ENCODE data around the gene ACO2.
"Not testable (repeated sequence)": the region's sequence is repeated elsewhere in the genome, so short reads cannot be mapped to it uniquely, and the experiment has no call there.

Gene ACO2

GRCh38 chr22:41558241-41558630 is 89.3 kb downstream of the ACO2 start:
- H2BK12ac ChIP-seq (ENCODE audit: low read length); H3K4me3 ChIP-seq (ENCODE audit: low read depth, low read length); H3K4ac ChIP-seq (ENCODE audit: low read depth, low read length); H3K9me3 ChIP-seq (ENCODE audit: insufficient read depth, low read depth, low read length); H2AFZ ChIP-seq (ENCODE audit: insufficient read depth, low read length, poor library complexity); DNase-seq; H4K12ac ChIP-seq (ENCODE audit: low read depth, low read length); H2BK120ac ChIP-seq (ENCODE audit: insufficient read depth, low read length, poor library complexity); H3K14ac ChIP-seq (ENCODE audit: low read length); H3K9ac ChIP-seq (ENCODE audit: low read length); H3K79me2 ChIP-seq (ENCODE audit: control insufficient read depth, insufficient read depth, low read length, poor library complexity); H3K18ac ChIP-seq (ENCODE audit: low read length); H3K4me2 ChIP-seq (ENCODE audit: low read length); H3K27me3 ChIP-seq (ENCODE audit: insufficient read depth, low read length); H3K36me3 ChIP-seq (ENCODE audit: control insufficient read depth in 1 of 2, insufficient read depth in 2 of 2, low read length in 2 of 2); H3K23ac ChIP-seq (ENCODE audit: low read length); H2BK5ac ChIP-seq (ENCODE audit: low read depth, low read length, poor library complexity); H3K79me1 ChIP-seq (ENCODE audit: low read length); H4K8ac ChIP-seq (ENCODE audit: low read depth, low read length); H3K27ac ChIP-seq (ENCODE audit: low read depth, low read length); H2AK5ac ChIP-seq (ENCODE audit: low read length); H4K91ac ChIP-seq (ENCODE audit: low read depth, low read length): not testable (repeated sequence)
- H3K4me1 ChIP-seq (ENCODE audit: control insufficient read depth in 1 of 2, insufficient read depth in 2 of 2, low read length in 2 of 2): peaks cover 21 to 30% of the 10 kb centered on the region in 2 experiments
- WGBS (ENCODE audit: extremely low coverage, insufficient coverage, insufficient read length): no CpG with 5 or more reads among the region's 13 CpGs

GRCh38 chr22:41560095-41560471 is 91.2 kb downstream of the ACO2 start:
- Histone ChIP-seq H3K9ac (ENCODE audit: low read length) (no peak overlapping the region), H3K4me1 (ENCODE audit: control insufficient read depth in 1 of 2, insufficient read depth in 2 of 2, low read length in 2 of 2) (peaks cover 24 to 34% of the 10 kb centered on the region in 2 experiments), H3K23ac (ENCODE audit: low read length) (no peak overlapping the region), H3K36me3 (ENCODE audit: control insufficient read depth in 1 of 2, insufficient read depth in 2 of 2, low read length in 2 of 2) (no peaks in the 10 kb centered on the region), H3K4me3 (ENCODE audit: low read depth, low read length) (no peak overlapping the region), H3K27me3 (ENCODE audit: insufficient read depth, low read length) (no peaks in the 10 kb centered on the region), H3K9me3 (ENCODE audit: insufficient read depth, low read depth, low read length) (no peaks in the 10 kb centered on the region), H2AFZ (ENCODE audit: insufficient read depth, low read length, poor library complexity) (no peak overlapping the region), H2BK5ac (ENCODE audit: low read depth, low read length, poor library complexity) (no peak overlapping the region), H3K4ac (ENCODE audit: low read depth, low read length) (no peak overlapping the region), H3K79me1 (ENCODE audit: low read length) (peaks cover 8% of the 10 kb centered on the region), H2BK12ac (ENCODE audit: low read length) (no peak overlapping the region), H3K4me2 (ENCODE audit: low read length) (peak overlapping the region; percentile 40), H3K18ac (ENCODE audit: low read length) (no peak overlapping the region), H4K12ac (ENCODE audit: low read depth, low read length) (no peak overlapping the region), H2BK120ac (ENCODE audit: insufficient read depth, low read length, poor library complexity) (no peak overlapping the region), H3K79me2 (ENCODE audit: control insufficient read depth, insufficient read depth, low read length, poor library complexity) (peaks cover 2% of the 10 kb centered on the region), H3K27ac (ENCODE audit: low read depth, low read length) (peak overlapping the region; percentile 11), H2AK5ac (ENCODE audit: low read length) (no peak overlapping the region), H4K8ac (ENCODE audit: low read depth, low read length) (no peak overlapping the region), H3K14ac (ENCODE audit: low read length) (peak overlapping the region; percentile 59), H4K91ac (ENCODE audit: low read depth, low read length) (no peak overlapping the region)
- DNase-seq: no peak
- no CpG with 5 or more reads among the region's 6 CpGs for WGBS (ENCODE audit: extremely low coverage, insufficient coverage, insufficient read length)

GRCh38 chr22:41561335-41561734 is 92.4 kb downstream of the ACO2 start:
- Histone ChIP-seq H3K4me2 (ENCODE audit: low read length) (peak overlapping the region; percentile 51), H3K79me1 (ENCODE audit: low read length) (peaks cover 8% of the 10 kb centered on the region), H2BK12ac (ENCODE audit: low read length) (peak overlapping the region; percentile 28), H3K27ac (ENCODE audit: low read depth, low read length) (peak overlapping the region; percentile 50), H3K9me3 (ENCODE audit: insufficient read depth, low read depth, low read length) (no peaks in the 10 kb centered on the region), H3K4ac (ENCODE audit: low read depth, low read length) (no peak overlapping the region), H2AFZ (ENCODE audit: insufficient read depth, low read length, poor library complexity) (no peak overlapping the region), H3K9ac (ENCODE audit: low read length) (no peak overlapping the region), H3K36me3 (ENCODE audit: control insufficient read depth in 1 of 2, insufficient read depth in 2 of 2, low read length in 2 of 2) (no peaks in the 10 kb centered on the region), H3K23ac (ENCODE audit: low read length) (no peak overlapping the region), H3K18ac (ENCODE audit: low read length) (peak overlapping the region; percentile 26), H3K79me2 (ENCODE audit: control insufficient read depth, insufficient read depth, low read length, poor library complexity) (peaks cover 2% of the 10 kb centered on the region), H2AK5ac (ENCODE audit: low read length) (peak overlapping the region; percentile 60), H4K12ac (ENCODE audit: low read depth, low read length) (no peak overlapping the region), H4K8ac (ENCODE audit: low read depth, low read length) (peak overlapping the region; percentile 5), H4K91ac (ENCODE audit: low read depth, low read length) (peak overlapping the region; percentile 67), H3K27me3 (ENCODE audit: insufficient read depth, low read length) (no peaks in the 10 kb centered on the region), H3K4me3 (ENCODE audit: low read depth, low read length) (peak overlapping the region; percentile 32), H3K4me1 (ENCODE audit: control insufficient read depth in 1 of 2, insufficient read depth in 2 of 2, low read length in 2 of 2) (peaks cover 24 to 39% of the 10 kb centered on the region in 2 experiments), H2BK5ac (ENCODE audit: low read depth, low read length, poor library complexity) (no peak overlapping the region), H2BK120ac (ENCODE audit: insufficient read depth, low read length, poor library complexity) (peak overlapping the region; percentile 26), H3K14ac (ENCODE audit: low read length) (peak overlapping the region; percentile 29)
- DNase-seq: no peak
- no CpG with 5 or more reads among the region's 10 CpGs for WGBS (ENCODE audit: extremely low coverage, insufficient coverage, insufficient read length)

GRCh38 chr22:41561788-41562187 is 92.9 kb downstream of the ACO2 start:
- Histone ChIP-seq H3K23ac (ENCODE audit: low read length) (no peak overlapping the region), H2AK5ac (ENCODE audit: low read length) (peak overlapping the region; percentile 60)

More at GRCh38 chr22:41561788-41562187, 92.9 kb downstream of the ACO2 start:
- Histone ChIP-seq H4K8ac (ENCODE audit: low read depth, low read length) (no peak overlapping the region), H3K27ac (ENCODE audit: low read depth, low read length) (peak overlapping the region; percentile 18), H4K91ac (ENCODE audit: low read depth, low read length) (peak overlapping the region; percentile 67), H4K12ac (ENCODE audit: low read depth, low read length) (no peak overlapping the region), H2BK12ac (ENCODE audit: low read length) (peak overlapping the region; percentile 63), H3K18ac (ENCODE audit: low read length) (no peak overlapping the region), H2BK120ac (ENCODE audit: insufficient read depth, low read length, poor library complexity) (peak overlapping the region; percentile 26), H3K27me3 (ENCODE audit: insufficient read depth, low read length) (no peaks in the 10 kb centered on the region), H3K79me2 (ENCODE audit: control insufficient read depth, insufficient read depth, low read length, poor library complexity) (peaks cover 2% of the 10 kb centered on the region), H2AFZ (ENCODE audit: insufficient read depth, low read length, poor library complexity) (no peak overlapping the region), H3K4me2 (ENCODE audit: low read length) (peak overlapping the region; percentile 51), H3K4ac (ENCODE audit: low read depth, low read length) (no peak overlapping the region), H3K4me1 (ENCODE audit: control insufficient read depth in 1 of 2, insufficient read depth in 2 of 2, low read length in 2 of 2) (peaks cover 24 to 39% of the 10 kb centered on the region in 2 experiments), H3K79me1 (ENCODE audit: low read length) (peaks cover 8% of the 10 kb centered on the region), H3K36me3 (ENCODE audit: control insufficient read depth in 1 of 2, insufficient read depth in 2 of 2, low read length in 2 of 2) (no peaks in the 10 kb centered on the region), H3K14ac (ENCODE audit: low read length) (peak overlapping the region; percentile 29), H2BK5ac (ENCODE audit: low read depth, low read length, poor library complexity) (no peak overlapping the region), H3K9ac (ENCODE audit: low read length) (peak overlapping the region; percentile 18), H3K4me3 (ENCODE audit: low read depth, low read length) (no peak overlapping the region), H3K9me3 (ENCODE audit: insufficient read depth, low read depth, low read length) (no peaks in the 10 kb centered on the region)
- WGBS (ENCODE audit: extremely low coverage, insufficient coverage, insufficient read length): no CpG with 5 or more reads among the region's 5 CpGs
- no peak for DNase-seq

Measured in trophoblast cell (in vitro differentiated cells and primary cell).